Measurements from ENCODE around the gene NSMCE1. TPM values are rescaled to one million over a fixed set of nuclear protein-coding genes. Genes with fewer than 3 reads are reported as not detected.

Gene NSMCE1
- total RNA-seq, 2 experiments from 2014 or later = 31.9 to 33.9 TPM

- peak overlapping the region; percentile 91 for H3K4me3 ChIP-seq (ENCODE audit: low read length)
- H3K4me1 ChIP-seq (ENCODE audit: insufficient read depth, low read length) = peaks cover 48% of the 10 kb centered on the region
- no peak for DNase-seq
- peak overlapping the region; percentile 95 for H3K4me3 Mint-ChIP-seq
- H3K9me3 Mint-ChIP-seq = no peaks in the 10 kb centered on the region
- peaks cover 39% of the 10 kb centered on the region for H3K4me1 Mint-ChIP-seq (ENCODE audit: low read depth)
- no peaks in the 10 kb centered on the region for H3K27me3 Mint-ChIP-seq
- no peak for TF ChIP-seq CTCF (IDR thresholded peaks at IDR 0.05)
- no peaks in the 10 kb centered on the region for H3K9me3 ChIP-seq (ENCODE audit: control insufficient read depth in 1 of 2, insufficient read depth in 1 of 2, low read length in 2 of 2)
- peak overlapping the region; percentile 92 for H3K27ac Mint-ChIP-seq
- peak overlapping the region; percentile 60 to 94 for H3K27ac ChIP-seq (ENCODE audit: low read depth in 1 of 2, low read length in 2 of 2)
- no peak for ATAC-seq (ENCODE audit: poor library complexity)
- ChIA-PET POLR2A (interaction anchor here (0.8 to 1.3 kb wide), 4 partner anchors 17 to 94 kb away, joined by 3 to 4 read pairs (median 4); no protein-coding TSS in a partner anchor), CTCF (no interaction called here)
- intact Hi-C loops (cut with DNase I, micrococcal nuclease) = no loop called here
- no peaks in the 10 kb centered on the region for H3K27me3 ChIP-seq (ENCODE audit: control insufficient read depth in 1 of 2, insufficient read depth in 2 of 2, low read length in 2 of 2)
- peaks cover 21% of the 10 kb centered on the region for H3K36me3 Mint-ChIP-seq (ENCODE audit: low read depth)
- H3K36me3 ChIP-seq (ENCODE audit: insufficient read depth, low read length) = no peaks in the 10 kb centered on the region
These were observed 44.2 kb upstream of the NSMCE1 start for GRCh38 chr16:27312580-27313421.

GRCh38 chr16:27311897-27312303, 43.3 kb upstream of the NSMCE1 start:
- no peak overlapping the region for H3K4me3 ChIP-seq (ENCODE audit: low read length)
- H3K9me3 Mint-ChIP-seq = no peaks in the 10 kb centered on the region
- intact Hi-C loops (cut with DNase I, micrococcal nuclease) = no loop called here
- H3K4me3 Mint-ChIP-seq = peak overlapping the region; percentile 73
- no peaks in the 10 kb centered on the region for H3K36me3 ChIP-seq (ENCODE audit: insufficient read depth, low read length)
- TF ChIP-seq CTCF (IDR thresholded peaks at IDR 0.05) = no peak
- no peaks in the 10 kb centered on the region for H3K27me3 Mint-ChIP-seq
- H3K4me1 ChIP-seq (ENCODE audit: insufficient read depth, low read length) = peaks cover 39% of the 10 kb centered on the region
- H3K36me3 Mint-ChIP-seq (ENCODE audit: low read depth) = peaks cover 21% of the 10 kb centered on the region
- POLR2A ChIA-PET = no interaction called here
- ATAC-seq (ENCODE audit: poor library complexity) (no peak), DNase-seq (no peak)
- H3K27ac Mint-ChIP-seq = peak overlapping the region; percentile 92
- no peaks in the 10 kb centered on the region for H3K27me3 ChIP-seq (ENCODE audit: control insufficient read depth in 1 of 2, insufficient read depth in 2 of 2, low read length in 2 of 2)
- H3K9me3 ChIP-seq (ENCODE audit: control insufficient read depth in 1 of 2, insufficient read depth in 1 of 2, low read length in 2 of 2) = no peaks in the 10 kb centered on the region
- peaks cover 30% of the 10 kb centered on the region for H3K4me1 Mint-ChIP-seq (ENCODE audit: low read depth)
- no peak overlapping the region for H3K27ac ChIP-seq (ENCODE audit: low read depth in 1 of 2, low read length in 2 of 2)
- CTCF ChIA-PET = no interaction called here

GRCh38 chr16:27311448-27311830, 42.9 kb upstream of the NSMCE1 start:
- Histone ChIP-seq H3K9me3 (ENCODE audit: control insufficient read depth in 1 of 2, insufficient read depth in 1 of 2, low read length in 2 of 2) (no peaks in the 10 kb centered on the region), H3K27me3 (ENCODE audit: control insufficient read depth in 1 of 2, insufficient read depth in 2 of 2, low read length in 2 of 2) (no peaks in the 10 kb centered on the region), H3K27ac (ENCODE audit: low read depth in 1 of 2, low read length in 2 of 2) (no peak overlapping the region), H3K4me1 (ENCODE audit: insufficient read depth, low read length) (peaks cover 34% of the 10 kb centered on the region), H3K4me3 (ENCODE audit: low read length) (no peak overlapping the region), H3K36me3 (ENCODE audit: insufficient read depth, low read length) (no peaks in the 10 kb centered on the region)
- Mint-ChIP-seq H3K36me3 (ENCODE audit: low read depth) (peaks cover 21% of the 10 kb centered on the region), H3K9me3 (no peaks in the 10 kb centered on the region), H3K4me1 (ENCODE audit: low read depth) (peaks cover 26% of the 10 kb centered on the region), H3K27ac (no peak overlapping the region), H3K4me3 (peak overlapping the region; percentile 73), H3K27me3 (no peaks in the 10 kb centered on the region)
- no peak for TF ChIP-seq CTCF (IDR thresholded peaks at IDR 0.05)
- ChIA-PET CTCF (no interaction called here), POLR2A (no interaction called here)
- ATAC-seq (ENCODE audit: poor library complexity) (no peak), DNase-seq (no peak)
- intact Hi-C loops (cut with DNase I, micrococcal nuclease) = no loop called here

Data from CD4-positive, alpha-beta T cell (primary cell).